Measurements from ENCODE around the gene IAH1. TPM values are rescaled to one million over a fixed set of nuclear protein-coding genes. Genes with fewer than 3 reads are reported as not detected.

Gene IAH1
- total and polyA plus RNA-seq, 8 donors, result 41.9 to 57.1 (median 50.3) TPM

DNA sequence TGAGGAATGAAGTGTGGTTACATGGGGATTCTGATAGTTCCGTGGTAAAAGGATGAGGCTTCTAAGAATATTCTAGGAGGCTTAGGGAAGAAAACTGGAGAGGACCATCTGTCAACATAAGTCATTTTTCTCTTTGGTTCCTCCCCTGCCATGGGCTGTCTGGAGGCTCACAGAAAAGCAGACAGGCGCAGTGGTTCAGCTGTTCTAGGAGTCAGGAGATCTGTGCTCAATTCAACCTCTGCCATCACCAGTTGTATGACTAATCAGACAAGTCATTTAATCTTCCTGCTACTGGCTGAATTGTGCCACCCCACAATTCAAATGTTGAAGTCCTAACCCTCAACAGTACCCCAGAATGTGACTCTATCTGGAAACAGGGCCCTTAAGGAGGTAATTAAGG lies 44.9 kb downstream of the IAH1 start:
- TF ChIP-seq, protein P1, sequence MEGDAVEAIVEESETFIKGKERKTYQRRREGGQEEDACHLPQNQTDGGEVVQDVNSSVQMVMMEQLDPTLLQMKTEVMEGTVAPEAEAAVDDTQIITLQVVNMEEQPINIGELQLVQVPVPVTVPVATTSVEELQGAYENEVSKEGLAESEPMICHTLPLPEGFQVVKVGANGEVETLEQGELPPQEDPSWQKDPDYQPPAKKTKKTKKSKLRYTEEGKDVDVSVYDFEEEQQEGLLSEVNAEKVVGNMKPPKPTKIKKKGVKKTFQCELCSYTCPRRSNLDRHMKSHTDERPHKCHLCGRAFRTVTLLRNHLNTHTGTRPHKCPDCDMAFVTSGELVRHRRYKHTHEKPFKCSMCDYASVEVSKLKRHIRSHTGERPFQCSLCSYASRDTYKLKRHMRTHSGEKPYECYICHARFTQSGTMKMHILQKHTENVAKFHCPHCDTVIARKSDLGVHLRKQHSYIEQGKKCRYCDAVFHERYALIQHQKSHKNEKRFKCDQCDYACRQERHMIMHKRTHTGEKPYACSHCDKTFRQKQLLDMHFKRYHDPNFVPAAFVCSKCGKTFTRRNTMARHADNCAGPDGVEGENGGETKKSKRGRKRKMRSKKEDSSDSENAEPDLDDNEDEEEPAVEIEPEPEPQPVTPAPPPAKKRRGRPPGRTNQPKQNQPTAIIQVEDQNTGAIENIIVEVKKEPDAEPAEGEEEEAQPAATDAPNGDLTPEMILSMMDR (IDR thresholded peaks at IDR 0.05), result no peak
- Histone ChIP-seq H3K27ac (no peak overlapping the region), H3K36me3 (peaks cover 0 to 93% of the 10 kb centered on the region in 2 donors), H3K9me3 (no peaks in the 10 kb centered on the region), H3K4me1 (no peaks in the 10 kb centered on the region), H3K27me3 (no peaks in the 10 kb centered on the region), H3K4me3 (no peak overlapping the region)
- DNase-seq, result no peak
- intact Hi-C loops (cut with DNase I), result no loop called here
- no peak for ATAC-seq

DNA sequence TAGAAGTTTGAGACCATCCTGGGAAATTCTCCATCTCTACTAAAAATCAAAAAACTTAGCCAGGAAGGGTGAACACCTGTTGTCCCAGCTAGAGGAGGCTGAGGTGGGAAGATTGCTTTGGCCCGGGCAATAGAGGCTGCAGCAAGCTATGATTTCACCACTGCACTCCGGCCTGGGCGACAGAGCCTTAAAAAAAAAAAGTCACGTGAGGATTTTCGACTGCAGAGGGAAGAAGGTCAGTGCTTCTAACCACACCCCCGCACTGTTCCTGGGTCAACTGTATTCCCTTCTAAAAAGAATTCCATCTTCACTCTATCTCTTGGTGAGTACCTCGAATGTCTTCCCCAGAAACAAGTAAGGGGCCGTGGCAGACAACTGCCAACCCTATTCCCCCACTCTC lies 49.9 kb downstream of the IAH1 start:
- Histone ChIP-seq H3K4me3 (no peak overlapping the region), H3K9me3 (no peaks in the 10 kb centered on the region), H3K27ac (no peak overlapping the region), H3K27me3 (no peaks in the 10 kb centered on the region), H3K36me3 (peaks cover 0 to 94% of the 10 kb centered on the region in 2 donors), H3K4me1 (no peaks in the 10 kb centered on the region)
- no peak for ATAC-seq
- TF ChIP-seq, protein P1 (IDR thresholded peaks at IDR 0.05), result no peak
- intact Hi-C loops (cut with DNase I), result no loop called here
- no peak for DNase-seq

DNA sequence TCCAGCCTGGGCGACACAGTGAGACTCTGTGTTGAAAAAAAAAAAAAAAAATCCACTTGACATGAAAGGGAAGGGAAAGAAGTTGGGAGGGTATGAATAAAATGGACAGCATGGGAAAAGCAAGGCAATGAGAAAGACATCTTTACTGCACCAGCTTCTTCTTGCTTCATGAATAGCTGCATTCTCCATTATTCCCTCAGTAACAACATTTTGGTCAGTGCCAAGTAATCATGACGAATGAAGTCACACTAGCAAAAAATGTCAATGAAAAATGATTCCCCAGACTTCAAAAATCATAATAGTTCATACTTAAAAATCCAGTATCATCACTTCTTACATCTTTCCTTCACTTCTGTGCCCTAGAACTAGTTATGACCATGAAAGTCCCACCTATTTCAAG lies 50.9 kb downstream of the IAH1 start:
- Histone ChIP-seq H3K4me1 (no peaks in the 10 kb centered on the region), H3K9me3 (no peaks in the 10 kb centered on the region), H3K27me3 (no peaks in the 10 kb centered on the region), H3K36me3 (peaks cover 0 to 94% of the 10 kb centered on the region in 2 donors), H3K4me3 (no peak overlapping the region), H3K27ac (no peak overlapping the region)
- ATAC-seq (no peak), DNase-seq (no peak)
- intact Hi-C loops (cut with DNase I), result no loop called here
- TF ChIP-seq, protein P1 (IDR thresholded peaks at IDR 0.05), result no peak

DNA sequence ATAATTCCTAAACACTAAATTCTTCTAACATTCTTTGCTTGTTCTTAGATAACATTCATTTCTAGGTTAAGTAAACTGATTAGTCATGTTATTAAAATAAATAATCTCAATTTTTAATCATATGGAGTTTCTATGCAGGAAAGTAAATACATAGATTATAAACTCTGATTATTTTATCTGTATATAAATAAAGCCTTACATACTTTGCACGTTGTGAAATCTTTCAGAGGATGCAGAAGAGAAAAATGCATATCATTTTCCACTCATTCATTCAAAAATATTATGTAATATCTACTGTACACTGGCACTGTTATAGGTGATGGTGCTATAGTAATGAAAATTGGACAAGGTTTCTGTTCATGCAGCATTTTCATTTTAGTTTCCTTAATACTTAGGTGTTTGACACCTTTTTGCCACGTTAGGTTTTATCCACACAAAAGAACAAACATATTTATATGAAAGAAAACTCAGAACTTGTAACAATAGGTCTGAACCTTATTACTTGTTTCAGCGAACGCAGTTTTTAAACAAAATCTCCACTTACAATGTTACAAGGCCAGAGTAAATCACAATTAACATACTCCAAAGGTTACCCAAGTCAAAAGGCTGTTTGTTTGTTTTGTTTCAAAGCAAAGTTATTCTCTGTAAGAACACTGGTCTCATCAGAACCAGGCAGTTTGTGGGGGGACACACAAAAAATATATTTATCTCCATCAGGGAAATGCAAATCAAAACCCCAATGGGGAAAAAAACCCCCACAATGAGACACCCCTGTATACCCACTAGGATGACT lies 53.8 kb downstream of the IAH1 start:
- H3K4me1 ChIP-seq, result no peaks in the 10 kb centered on the region
- H3K36me3 ChIP-seq, result peaks cover 0 to 95% of the 10 kb centered on the region in 2 donors
- no peak for ATAC-seq
- DNase-seq, result no peak
- H3K4me3 ChIP-seq, result no peak overlapping the region
- no peaks in the 10 kb centered on the region for H3K9me3 ChIP-seq
- intact Hi-C loops (cut with DNase I), result no loop called here
- H3K27ac ChIP-seq, result no peak overlapping the region
- TF ChIP-seq, protein P1 (IDR thresholded peaks at IDR 0.05), result no peak
- H3K27me3 ChIP-seq, result no peaks in the 10 kb centered on the region

DNA sequence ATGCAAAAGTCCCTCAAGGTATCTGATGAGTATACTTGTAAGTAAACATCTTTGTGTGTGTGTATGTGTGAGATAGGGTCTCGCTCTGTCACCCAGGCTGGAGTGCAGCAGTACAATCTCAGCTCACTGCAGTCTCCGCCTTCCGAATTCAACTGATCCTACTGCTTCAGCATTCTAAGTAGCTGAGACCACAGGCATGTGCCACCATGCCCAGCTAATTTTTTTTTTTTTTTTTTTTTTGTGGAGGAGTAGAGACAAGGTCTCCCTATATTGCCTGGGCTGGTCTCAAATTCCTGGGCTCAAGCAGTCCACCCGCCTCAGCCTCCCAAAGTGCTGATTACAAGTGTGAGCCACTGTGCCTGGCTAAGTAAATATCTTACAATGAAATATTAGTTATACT lies 58.1 kb downstream of the IAH1 start:
- DNase-seq (no peak), ATAC-seq (no peak)
- H3K9me3 ChIP-seq, result no peaks in the 10 kb centered on the region
- intact Hi-C loops (cut with DNase I), result no loop called here
- H3K27ac ChIP-seq, result no peak overlapping the region
- TF ChIP-seq, protein P1 (IDR thresholded peaks at IDR 0.05), result no peak
- H3K36me3 ChIP-seq, result peaks cover 0 to 80% of the 10 kb centered on the region in 2 donors
- peaks cover 0 to 14% of the 10 kb centered on the region in 2 donors for H3K4me1 ChIP-seq
- H3K4me3 ChIP-seq, result no peak overlapping the region
- no peaks in the 10 kb centered on the region for H3K27me3 ChIP-seq

Measured in left lung (tissue), 10 donors.